Measurements from ENCODE around the gene AK3.

Gene AK3

DNA sequence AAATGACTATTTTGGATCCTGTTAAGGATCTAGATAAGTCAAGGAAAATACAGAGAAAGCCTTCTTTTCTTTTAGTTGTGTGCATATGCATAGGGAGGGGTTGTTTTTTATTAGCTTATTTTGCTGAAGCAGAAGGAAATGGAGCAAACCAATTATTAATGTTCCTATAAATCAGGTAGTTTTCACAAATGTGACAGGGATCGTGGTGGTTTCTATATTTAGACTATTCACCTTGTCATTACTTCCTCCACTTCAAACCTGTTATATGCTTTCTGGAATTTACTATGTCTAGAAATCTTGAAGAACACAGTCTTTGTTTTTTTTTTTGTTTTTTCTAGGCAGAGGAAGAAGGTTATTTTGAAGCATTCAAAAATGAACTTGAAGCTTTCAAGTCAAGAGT is 39.5 kb downstream of the AK3 start:
- peaks cover 10% of the 10 kb centered on the region for H3K4me1 Mint-ChIP-seq
- ATAC-seq = no peak
- no peak for DNase-seq (ENCODE audit: low spot score in 2 of 2)
- no peaks in the 10 kb centered on the region for H3K9me3 Mint-ChIP-seq
- H3K4me3 Mint-ChIP-seq = no peak overlapping the region
- H3K36me3 Mint-ChIP-seq = peaks cover 91% of the 10 kb centered on the region
- H3K27ac Mint-ChIP-seq = no peak overlapping the region

DNA sequence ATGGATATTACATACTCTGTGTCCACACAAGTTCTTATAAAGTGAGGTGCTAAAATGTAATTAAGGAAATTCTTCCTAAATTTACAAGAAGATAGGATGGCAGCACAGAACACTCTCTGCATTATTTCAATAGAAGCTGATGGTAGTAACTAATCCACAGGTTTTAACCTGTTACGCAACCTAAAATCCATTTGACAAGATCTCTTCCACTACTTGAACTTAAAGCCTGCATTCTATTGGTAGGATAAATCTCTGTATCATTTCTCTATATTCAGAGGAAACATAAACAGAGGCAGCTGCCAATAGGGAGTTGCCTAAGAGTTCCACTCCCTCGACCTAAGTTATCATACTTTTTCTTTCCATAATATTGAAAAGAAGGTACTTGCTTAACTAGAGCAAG is 40.1 kb downstream of the AK3 start:
- peaks cover 91% of the 10 kb centered on the region for H3K36me3 Mint-ChIP-seq

DNA sequence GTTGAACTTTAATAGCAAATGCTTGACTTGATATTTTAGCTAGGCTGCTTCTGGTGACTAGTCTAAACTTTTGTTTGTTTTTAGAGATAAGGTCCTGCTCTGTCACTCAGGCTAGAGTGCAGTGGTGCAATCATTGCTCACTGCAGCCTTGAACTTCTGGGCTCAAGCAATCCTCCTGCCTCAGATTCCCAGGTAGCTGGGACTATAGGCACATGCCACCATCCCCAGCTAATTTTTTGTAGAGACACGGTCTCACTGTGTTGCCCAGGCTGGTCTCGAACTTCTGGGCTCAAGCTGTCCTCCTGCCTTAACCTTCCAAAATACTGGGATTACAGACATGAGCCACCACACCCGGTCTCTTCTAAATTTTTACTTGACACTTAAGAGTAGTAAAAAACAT is 40.9 kb downstream of the AK3 start:
- Mint-ChIP-seq H3K27ac (no peak overlapping the region), H3K36me3 (peaks cover 87% of the 10 kb centered on the region), H3K4me3 (no peak overlapping the region), H3K4me1 (peaks cover 18% of the 10 kb centered on the region), H3K9me3 (no peaks in the 10 kb centered on the region)
- no peak for ATAC-seq
- DNase-seq (ENCODE audit: low spot score in 2 of 2) = no peak

More for the DNA sequence above, 40.1 kb downstream of the AK3 start:
- peaks cover 16% of the 10 kb centered on the region for H3K4me1 Mint-ChIP-seq
- no peak overlapping the region for H3K27ac Mint-ChIP-seq
- no peak for DNase-seq (ENCODE audit: low spot score in 2 of 2)
- ATAC-seq = no peak
- H3K9me3 Mint-ChIP-seq = no peaks in the 10 kb centered on the region
- no peak overlapping the region for H3K4me3 Mint-ChIP-seq

DNA sequence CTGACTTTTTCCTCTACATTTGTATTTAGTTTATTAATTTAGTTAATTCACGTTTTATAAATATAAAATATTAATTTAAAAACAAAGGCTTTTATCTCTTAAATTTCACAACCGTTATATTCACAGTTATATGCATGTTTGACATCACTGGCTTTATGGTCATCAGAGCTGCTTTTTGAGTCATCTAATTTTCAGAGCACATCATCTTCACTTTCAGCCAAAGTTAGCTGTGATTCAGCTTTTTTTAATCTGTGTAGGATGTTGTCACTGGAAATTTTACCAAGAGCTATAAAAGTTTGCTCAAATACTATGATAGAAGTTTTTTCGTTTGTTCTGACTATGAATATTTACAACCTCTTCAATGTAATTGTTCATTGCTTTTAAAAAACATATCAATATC is 49.2 kb downstream of the AK3 start:
- ATAC-seq (peak; percentile 84), DNase-seq (ENCODE audit: low spot score in 2 of 2) (no peak)
- Mint-ChIP-seq H3K9me3 (no peaks in the 10 kb centered on the region), H3K4me1 (peaks cover 40% of the 10 kb centered on the region), H3K36me3 (peaks cover 58% of the 10 kb centered on the region), H3K27ac (no peak overlapping the region), H3K4me3 (no peak overlapping the region)

DNA sequence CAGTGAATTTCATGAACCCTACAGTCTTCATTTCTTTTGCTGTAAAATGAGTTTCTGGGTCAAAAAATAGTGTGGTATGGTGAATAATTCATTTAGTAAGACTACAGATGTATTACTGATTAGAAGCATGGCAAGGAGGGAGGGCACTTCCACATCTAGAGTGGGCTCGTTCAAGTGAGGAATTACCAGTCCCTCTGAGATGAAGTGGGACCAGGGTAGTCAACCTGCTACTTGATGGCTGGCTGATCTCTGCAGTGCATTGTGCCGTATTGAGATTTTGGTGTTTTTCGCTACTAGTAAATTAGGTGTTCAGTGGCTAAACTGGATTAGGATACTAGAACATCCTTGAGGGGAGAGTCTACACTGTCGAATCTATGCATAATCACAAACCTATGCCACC is 50.9 kb downstream of the AK3 start:
- Mint-ChIP-seq H3K9me3 (no peaks in the 10 kb centered on the region), H3K4me1 (peaks cover 41% of the 10 kb centered on the region), H3K27ac (peak overlapping the region; percentile 49), H3K4me3 (no peak overlapping the region), H3K36me3 (peaks cover 64% of the 10 kb centered on the region)
- DNase-seq (ENCODE audit: low spot score in 2 of 2) = no peak
- ATAC-seq = peak; percentile 48

DNA sequence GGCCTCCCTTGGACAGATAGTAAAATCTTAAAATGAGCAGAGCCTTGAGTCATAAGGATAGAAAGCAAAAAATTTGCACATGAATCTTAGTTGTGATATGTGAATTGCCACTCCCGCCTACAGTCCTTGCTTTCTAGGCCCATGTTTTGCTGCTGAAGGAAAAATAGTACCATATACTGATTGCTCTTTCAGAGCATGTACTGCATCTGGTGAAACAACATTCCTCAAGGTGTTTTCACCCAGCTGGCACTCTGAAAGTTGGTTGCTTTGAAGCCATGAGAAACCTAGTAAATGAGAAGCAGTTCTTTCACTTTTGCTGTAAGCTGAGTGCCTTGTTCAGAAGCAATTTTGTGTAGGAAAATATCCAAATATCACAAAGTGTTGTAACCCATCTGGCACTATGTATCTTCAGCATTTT is 51.3 kb downstream of the AK3 start:
- Mint-ChIP-seq H3K9me3 (no peaks in the 10 kb centered on the region), H3K4me1 (peaks cover 45% of the 10 kb centered on the region), H3K36me3 (peaks cover 67% of the 10 kb centered on the region), H3K27ac (peak overlapping the region; percentile 49), H3K4me3 (no peak overlapping the region)
- ATAC-seq (peak; percentile 93), DNase-seq (ENCODE audit: low spot score in 2 of 2) (no peak)

DNA sequence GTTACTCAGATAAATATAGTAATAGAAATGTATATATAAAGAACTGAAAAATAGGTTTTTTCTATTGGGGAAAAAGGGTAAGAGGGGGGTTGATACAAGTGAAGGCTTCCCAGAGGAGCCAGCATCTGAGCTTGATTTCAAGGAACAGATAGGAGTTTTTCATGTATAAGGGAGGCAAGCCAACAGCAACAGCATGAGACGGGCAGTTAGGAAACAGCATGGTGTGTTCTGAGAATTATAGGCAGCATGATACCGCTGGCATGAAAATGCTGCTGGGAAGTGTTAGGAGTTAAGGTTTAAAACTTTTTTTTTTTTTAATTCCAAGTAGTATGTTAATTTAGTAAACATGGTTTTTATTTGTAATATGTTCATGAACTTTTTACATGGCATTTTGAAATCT is 52.0 kb downstream of the AK3 start:
- ATAC-seq (no peak), DNase-seq (ENCODE audit: low spot score in 2 of 2) (no peak)
- Mint-ChIP-seq H3K4me1 (peaks cover 51% of the 10 kb centered on the region), H3K36me3 (peaks cover 64% of the 10 kb centered on the region), H3K9me3 (no peaks in the 10 kb centered on the region), H3K4me3 (no peak overlapping the region), H3K27ac (no peak overlapping the region)

DNA sequence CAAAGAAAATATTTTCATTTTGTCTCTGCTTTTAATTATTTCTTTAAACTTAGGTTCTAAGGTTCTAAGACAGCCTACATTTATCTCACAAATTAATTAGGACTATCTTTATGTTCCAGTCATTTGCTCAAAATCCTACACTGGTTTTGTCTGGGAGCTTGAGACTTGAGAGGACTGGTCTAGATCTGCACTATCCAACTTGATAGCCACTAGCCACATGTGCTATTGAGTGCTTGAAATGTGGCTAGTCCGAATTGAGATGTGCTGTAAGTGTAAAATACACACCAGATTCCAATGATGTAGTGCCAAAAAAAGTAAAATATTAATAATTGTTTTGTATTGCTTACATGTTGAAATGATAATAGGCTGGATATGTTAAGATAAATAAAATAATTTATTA is 54.4 kb downstream of the AK3 start:
- Mint-ChIP-seq H3K27ac (no peak overlapping the region), H3K4me1 (peaks cover 53% of the 10 kb centered on the region)

DNA sequence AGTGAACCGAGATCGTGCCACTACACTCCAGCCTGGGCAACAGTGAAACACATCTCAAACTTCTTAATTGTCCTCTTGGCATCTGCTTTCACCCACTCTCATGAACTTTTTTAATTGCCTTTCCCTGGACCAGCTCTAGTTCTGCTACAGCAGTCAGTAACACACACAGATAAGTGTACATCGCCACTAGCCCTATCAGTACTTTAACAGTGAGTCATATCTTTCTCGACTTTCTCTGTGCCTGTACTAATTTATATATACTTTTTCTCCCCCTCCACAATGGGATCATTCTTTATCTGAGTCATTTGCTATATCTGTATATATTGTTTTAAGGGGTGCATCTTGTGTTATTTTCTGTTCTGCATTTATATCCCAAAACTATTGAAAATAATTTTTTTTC is 54.9 kb downstream of the AK3 start:
- peaks cover 50% of the 10 kb centered on the region for H3K36me3 Mint-ChIP-seq
- peaks cover 48% of the 10 kb centered on the region for H3K4me1 Mint-ChIP-seq
- no peaks in the 10 kb centered on the region for H3K9me3 Mint-ChIP-seq
- H3K4me3 Mint-ChIP-seq = no peak overlapping the region
- ATAC-seq (peak; percentile 72), DNase-seq (ENCODE audit: low spot score in 2 of 2) (no peak)
- H3K27ac Mint-ChIP-seq = no peak overlapping the region

More for the DNA sequence above, 54.4 kb downstream of the AK3 start:
- ATAC-seq = no peak
- peaks cover 50% of the 10 kb centered on the region for H3K36me3 Mint-ChIP-seq
- H3K4me3 Mint-ChIP-seq = no peak overlapping the region
- DNase-seq (ENCODE audit: low spot score in 2 of 2) = no peak
- no peaks in the 10 kb centered on the region for H3K9me3 Mint-ChIP-seq

DNA sequence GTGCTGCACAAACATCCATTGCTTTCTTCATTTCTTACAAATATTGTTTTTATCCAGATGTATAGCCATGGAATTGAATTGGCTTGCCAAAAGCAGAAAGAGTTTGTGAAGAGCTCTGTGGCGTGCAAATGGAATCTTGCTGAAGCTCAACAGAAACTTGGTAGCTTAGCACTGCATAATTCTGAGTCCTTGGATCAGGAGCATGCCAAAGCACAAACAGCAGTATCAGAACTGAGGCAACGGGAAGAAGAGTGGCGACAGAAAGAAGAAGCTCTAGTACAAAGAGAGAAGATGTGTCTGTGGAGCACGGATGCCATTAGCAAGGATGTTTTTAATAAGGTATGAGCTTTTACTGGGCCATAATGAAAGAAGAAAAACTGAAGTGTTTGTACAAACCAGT is 56.2 kb downstream of the AK3 start:
- no peak for ATAC-seq
- Mint-ChIP-seq H3K4me3 (no peak overlapping the region), H3K9me3 (no peaks in the 10 kb centered on the region), H3K4me1 (peaks cover 35% of the 10 kb centered on the region), H3K36me3 (peaks cover 45% of the 10 kb centered on the region), H3K27ac (no peak overlapping the region)
- DNase-seq (ENCODE audit: low spot score in 2 of 2) = no peak

DNA sequence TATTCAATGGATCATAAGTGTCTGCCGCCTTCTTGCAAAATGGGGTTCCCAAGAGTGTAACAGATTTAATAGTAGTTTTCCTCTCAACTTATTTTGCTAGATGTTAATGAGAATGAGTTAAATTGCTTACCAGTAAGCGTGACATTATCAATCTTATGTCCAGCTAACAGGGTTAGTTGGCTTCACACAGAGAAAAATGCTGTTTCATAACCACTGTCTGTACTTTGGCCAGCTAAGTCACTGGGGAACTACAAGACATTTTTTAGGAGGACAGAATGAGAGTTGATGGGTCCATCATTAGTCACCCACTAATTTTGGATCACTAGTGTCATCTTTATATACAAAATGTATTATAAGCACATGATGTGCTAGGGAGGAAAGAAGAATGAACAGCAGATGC is 60.3 kb downstream of the AK3 start:
- Mint-ChIP-seq H3K36me3 (peaks cover 14% of the 10 kb centered on the region), H3K4me3 (no peak overlapping the region), H3K4me1 (peaks cover 19% of the 10 kb centered on the region), H3K27ac (no peak overlapping the region), H3K9me3 (no peaks in the 10 kb centered on the region)
- ATAC-seq (no peak), DNase-seq (ENCODE audit: low spot score in 2 of 2) (no peak)

DNA sequence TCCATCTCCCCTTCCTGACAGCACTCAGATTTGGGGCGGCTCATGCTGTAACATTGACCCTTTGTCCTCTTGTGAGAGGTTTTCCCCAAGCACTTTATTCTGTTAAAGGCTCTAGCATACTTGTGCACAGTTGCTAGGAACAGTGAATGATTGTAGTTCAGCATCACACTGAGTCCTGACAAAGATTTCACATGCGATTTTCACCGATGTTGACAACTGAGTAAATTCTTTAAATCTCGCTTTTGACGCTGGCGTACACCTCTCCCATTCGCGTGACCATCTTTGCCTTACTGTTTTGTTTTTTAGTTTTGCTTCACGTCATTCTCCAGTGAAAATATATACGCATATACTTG is 60.9 kb downstream of the AK3 start:
- Mint-ChIP-seq H3K4me1 (peaks cover 18% of the 10 kb centered on the region), H3K9me3 (no peaks in the 10 kb centered on the region), H3K36me3 (peaks cover 8% of the 10 kb centered on the region), H3K27ac (no peak overlapping the region), H3K4me3 (no peak overlapping the region)
- no peak for ATAC-seq
- no peak for DNase-seq (ENCODE audit: low spot score in 2 of 2)

DNA sequence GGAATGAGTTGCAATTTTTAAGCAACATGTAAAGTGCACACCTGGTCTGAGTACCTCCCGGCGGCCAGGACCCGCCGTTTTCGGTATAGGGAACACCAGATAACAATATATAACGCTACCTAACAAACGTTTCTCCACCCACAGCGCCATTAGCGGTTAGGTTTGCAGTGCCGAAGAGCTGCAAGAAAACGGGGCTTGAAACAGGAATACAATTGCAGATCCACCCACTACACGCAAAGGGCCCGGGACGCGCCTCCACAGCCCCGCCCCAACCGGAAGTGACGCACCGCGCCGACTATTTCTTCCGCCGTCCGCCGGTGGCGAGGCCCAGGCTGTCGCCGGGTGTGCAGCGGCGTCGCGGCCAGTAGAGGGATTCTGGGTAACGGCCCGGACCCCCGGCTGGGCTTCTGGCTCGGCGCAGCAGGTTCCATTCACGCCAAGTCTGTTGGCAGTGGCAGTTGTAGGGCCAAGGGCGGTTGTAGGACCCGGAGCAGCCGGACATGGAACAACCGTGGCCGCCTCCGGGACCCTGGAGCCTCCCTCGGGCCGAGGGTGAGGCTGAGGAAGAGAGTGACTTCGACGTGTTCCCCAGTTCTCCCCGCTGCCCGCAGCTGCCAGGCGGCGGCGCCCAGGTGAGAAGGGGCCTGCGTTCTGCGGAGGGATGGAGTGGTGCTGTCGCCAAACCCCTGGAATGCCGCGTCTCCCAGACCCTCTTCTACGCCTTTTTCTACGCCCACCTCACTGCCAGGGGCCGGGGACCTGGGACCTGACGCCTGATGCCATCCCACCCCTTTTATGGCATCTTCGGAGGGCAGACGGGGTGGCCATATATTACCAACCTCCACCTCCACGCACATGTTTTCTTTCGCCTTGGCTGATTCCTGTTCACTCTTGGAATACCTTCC is 61.5 kb downstream of the AK3 start, which contains the start of gene CDC37L1:
Gene CDC37L1, plus strand, starts transcription at position 302 of the 905 bp plus-strand sequence. Its CDS starts 199 bp downstream, at position 501.
- Mint-ChIP-seq H3K4me3 (no peak within 1 kb of the TSS), H3K9me3 (no peaks in the 10 kb centered on the region)
- peak; percentile 98 for ATAC-seq

DNA sequence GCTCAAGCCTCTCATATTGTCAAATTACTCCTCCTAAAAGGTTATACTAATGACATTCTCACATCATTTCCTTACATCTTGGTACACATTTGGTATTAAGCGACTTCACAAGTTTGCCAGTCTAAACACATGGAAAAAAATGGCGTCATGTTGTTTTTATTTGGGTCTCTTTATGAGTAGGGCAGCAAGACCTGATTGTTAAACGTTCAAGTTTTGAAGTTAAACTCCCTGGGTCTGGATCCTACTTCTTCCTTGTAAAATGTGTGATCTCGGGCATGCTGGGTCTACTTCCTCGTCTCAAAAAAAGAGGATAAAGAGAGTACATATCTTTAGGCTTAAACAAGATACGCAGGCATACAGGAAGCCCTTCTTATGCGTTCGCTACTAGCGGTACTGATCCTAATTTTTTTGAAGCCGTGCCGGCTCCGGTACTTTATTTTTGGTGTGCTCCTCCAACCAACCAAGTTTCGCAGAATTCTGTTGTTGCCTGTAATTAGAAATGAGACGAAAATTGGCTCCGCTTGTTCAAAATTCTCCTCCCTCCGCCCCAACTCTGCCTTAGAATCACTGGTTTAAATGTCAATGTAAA is 62.2 kb downstream of the AK3 start:
- ATAC-seq (peak; percentile 48), DNase-seq (ENCODE audit: low spot score in 2 of 2) (peak in 1 of 2 donors; percentile 62)
- H3K4me3 Mint-ChIP-seq = no peak overlapping the region
- H3K27ac Mint-ChIP-seq = no peak overlapping the region
- H3K9me3 Mint-ChIP-seq = no peaks in the 10 kb centered on the region
- no peaks in the 10 kb centered on the region for H3K36me3 Mint-ChIP-seq
- H3K4me1 Mint-ChIP-seq = peaks cover 9% of the 10 kb centered on the region

More for the DNA sequence above, 61.5 kb downstream of the AK3 start, which contains the start of gene CDC37L1:
- DNase-seq (ENCODE audit: low spot score in 2 of 2) = peak; percentile 98 to 99
- Mint-ChIP-seq H3K4me1 (peaks cover 13% of the 10 kb centered on the region), H3K36me3 (peaks cover 2% of the 10 kb centered on the region), H3K27ac (no peak within 1 kb of the TSS)

DNA sequence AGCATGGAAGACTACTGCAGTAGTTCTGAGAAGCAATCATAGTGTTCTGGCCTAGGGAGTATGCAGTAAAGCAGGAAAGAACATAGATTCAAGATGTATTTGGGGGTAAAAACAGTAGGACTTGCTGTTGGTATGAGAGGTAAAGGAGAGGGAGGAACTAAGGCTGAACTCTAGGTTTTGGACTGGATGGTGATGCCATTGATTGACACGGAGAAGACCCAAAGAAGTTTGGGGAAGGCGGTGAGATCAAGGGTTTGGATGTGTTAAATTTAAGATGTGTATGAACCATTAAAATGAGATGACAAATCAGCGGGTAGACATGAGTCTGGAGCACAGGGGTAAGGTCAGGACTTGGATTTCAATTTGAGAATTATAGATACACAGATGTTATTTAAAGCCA is 63.6 kb downstream of the AK3 start:
- H3K9me3 Mint-ChIP-seq = no peaks in the 10 kb centered on the region
- no peak for ATAC-seq
- H3K4me3 Mint-ChIP-seq = no peak overlapping the region
- H3K36me3 Mint-ChIP-seq = no peaks in the 10 kb centered on the region
- no peak overlapping the region for H3K27ac Mint-ChIP-seq
- no peaks in the 10 kb centered on the region for H3K4me1 Mint-ChIP-seq
- DNase-seq (ENCODE audit: low spot score in 2 of 2) = no peak

DNA sequence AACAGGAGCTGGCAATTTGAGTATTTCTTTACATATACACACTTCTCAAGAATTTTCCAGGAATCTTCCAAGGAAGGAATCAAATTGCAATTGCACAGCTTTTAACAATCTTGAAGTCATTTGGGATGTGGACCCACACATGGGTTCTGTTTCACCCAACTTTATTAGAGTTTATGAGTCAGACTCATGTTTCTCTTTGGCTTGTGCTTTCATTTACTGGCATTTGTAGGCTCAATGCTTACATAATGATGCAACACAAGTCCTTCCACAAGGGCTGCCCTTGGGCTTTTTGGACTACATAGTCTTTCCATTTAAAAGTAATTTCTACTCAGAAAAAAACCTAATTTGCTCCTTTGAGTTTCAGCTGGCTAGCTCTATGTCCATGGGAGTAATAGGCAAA is 66.2 kb downstream of the AK3 start:
- no peak overlapping the region for H3K27ac Mint-ChIP-seq
- peaks cover 13% of the 10 kb centered on the region for H3K4me1 Mint-ChIP-seq
- ATAC-seq (no peak), DNase-seq (ENCODE audit: low spot score in 2 of 2) (no peak)
- no peaks in the 10 kb centered on the region for H3K9me3 Mint-ChIP-seq
- no peak overlapping the region for H3K4me3 Mint-ChIP-seq
- H3K36me3 Mint-ChIP-seq = no peaks in the 10 kb centered on the region
